GM18511 (cell line): ENCODE results near the gene NOL3.
"Not testable (repeated sequence)": the region's sequence is repeated elsewhere in the genome, so short reads cannot be mapped to it uniquely, and the experiment has no call there.

Experiments
- ATAC-seq: cut with Tn5 transposase; IDR thresholded peaks from one replicate; pipeline ENCODE4 v1.9.1; 2021; ENCODE audit warnings: mild to moderate bottlenecking, moderate library complexity; ENCODE audit not compliant: unreplicated experiment

Gene NOL3

DNA sequence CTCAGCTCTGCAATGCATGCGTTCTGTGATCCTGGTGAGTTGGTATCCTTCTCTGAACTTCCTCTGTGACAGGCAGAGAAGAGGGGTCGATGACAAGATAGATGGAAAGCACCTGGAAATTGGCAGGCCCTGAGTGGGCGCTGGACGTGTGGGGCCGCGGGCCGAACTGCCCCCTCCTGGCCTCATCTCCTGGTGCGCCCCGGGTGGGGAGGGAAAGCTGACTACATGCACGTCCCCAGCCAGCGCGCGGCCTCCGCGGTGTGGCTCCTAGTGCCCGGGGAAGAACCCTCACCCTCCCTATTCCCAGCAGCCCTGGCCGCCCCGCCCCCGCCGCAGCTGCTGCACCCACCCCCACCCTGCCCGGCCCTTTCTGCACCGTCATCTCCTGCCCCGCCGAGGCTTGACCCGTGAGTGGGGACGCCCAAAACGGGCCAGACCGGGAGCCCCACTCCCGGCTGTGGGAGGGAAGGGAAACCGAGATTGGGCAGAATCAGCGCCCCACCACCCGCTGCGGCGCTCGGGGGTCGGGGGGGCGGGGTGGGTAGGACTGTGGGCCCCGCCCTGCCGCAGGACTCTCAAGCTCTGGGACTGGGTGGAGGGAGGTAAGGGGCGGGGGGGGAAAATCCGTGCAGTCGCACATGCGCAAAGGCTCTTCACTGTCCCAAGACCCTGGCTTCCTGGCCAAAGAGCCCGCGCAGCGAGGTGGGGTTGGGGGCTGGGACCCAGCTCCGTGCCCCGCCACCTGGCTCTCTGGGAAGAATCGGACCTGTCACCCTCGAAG, at the start of gene NOL3:
NOL3 (plus strand) TSS at position 371 of the 781 bp plus-strand sequence.
- ATAC-seq: peak; percentile 51

- ATAC-seq: not testable (repeated sequence)
These were observed 47.5 kb upstream of the NOL3 start for GRCh38 chr16:67122799-67123198.

GRCh38 chr16:67128417-67128816, 41.9 kb upstream of the NOL3 start:
- ATAC-seq: no peak

DNA sequence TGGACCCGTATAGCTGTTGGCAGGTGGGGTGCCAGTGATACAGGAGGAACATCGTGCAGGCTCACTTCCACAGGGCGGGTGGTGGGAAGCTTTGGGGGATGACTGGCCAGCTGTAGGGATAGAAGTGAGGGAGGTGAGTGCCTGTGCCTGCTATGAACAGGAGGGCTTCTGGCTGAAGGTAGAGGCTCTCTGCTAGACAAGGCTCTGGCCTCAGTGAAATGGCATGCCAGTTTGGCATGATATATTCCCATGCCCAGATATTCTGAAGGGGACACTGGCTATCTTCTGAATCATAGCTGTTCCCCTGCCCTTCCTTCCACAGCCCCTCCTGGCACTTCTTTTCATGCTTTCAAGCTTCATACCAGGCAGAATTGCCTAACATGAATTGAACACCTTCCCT, 41.5 kb upstream of the NOL3 start:
- no peak for ATAC-seq

GRCh38 chr16:67129422-67129821, 40.9 kb upstream of the NOL3 start:
- ATAC-seq: no peak

- ATAC-seq: no peak
These were observed 32.7 kb upstream of the NOL3 start for GRCh38 chr16:67137605-67138004.

DNA sequence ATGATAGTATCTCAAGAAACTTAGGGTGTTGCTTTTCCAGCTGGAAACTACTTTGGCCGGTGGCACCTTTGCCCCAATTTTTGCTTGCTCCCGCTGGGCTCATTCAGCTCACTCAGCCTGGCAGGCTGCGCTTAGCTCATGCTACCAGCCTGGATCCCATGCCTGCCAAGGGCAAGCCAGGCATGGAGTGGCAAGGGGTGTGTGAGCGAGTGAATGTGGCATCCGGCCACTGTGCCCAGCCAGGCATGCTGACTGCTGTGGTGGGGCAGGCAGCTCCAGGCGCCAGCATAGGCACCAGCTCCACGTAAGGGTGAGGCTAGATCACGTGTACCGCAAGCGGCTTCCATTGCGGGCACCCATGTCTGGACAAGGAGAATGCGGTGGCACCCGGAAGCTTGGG, 28.9 kb upstream of the NOL3 start:
- ATAC-seq: no peak

- ATAC-seq: no peak
These were observed 28.0 kb upstream of the NOL3 start for GRCh38 chr16:67142342-67142741.

GRCh38 chr16:67144943-67145342, 25.4 kb upstream of the NOL3 start:
- ATAC-seq: no peak

- no peak for ATAC-seq
These were observed 24.6 kb upstream of the NOL3 start for GRCh38 chr16:67145746-67146145.

GRCh38 chr16:67146523-67147357, 23.6 kb upstream of the NOL3 start:
- ATAC-seq: no peak

DNA sequence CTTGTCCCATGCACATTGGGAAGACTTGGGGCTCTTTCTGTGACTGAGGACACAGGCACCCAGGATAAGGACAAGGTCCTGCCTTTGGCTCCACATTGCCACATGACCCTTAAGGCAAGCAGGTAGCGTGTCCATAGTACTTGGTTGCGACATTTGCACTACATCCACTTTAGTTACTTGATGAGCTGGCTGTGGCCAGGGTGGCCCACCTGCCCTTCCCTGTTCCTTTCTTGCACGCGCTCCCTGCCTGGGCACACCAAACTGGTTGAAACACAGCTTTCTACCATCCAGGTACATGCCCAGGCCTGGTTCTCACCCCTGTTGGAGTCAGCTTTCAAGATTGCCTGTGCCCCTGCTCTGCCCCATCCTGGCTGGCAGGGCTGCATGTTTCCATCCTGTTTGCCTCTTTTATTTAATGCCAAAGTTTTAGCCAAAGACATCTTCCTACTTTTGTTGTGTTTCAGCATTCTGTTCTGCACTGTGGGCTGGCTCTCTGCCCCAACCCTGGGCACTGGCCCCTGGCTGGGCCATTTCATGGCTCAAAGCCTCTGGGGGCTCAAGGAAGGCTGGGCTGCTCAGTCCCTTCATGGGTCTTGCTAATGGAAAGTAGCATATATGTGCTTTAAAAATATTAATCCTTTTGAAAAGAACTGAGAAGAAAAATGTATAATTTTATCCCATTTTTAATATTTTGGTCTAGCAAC, 22.7 kb upstream of the NOL3 start:
- ATAC-seq: no peak

GRCh38 chr16:67148221-67148620, 22.1 kb upstream of the NOL3 start:
- no peak for ATAC-seq

- no peak for ATAC-seq
These were observed 21.6 kb upstream of the NOL3 start for GRCh38 chr16:67148656-67149275.

GRCh38 chr16:67149276-67150046, 20.9 kb upstream of the NOL3 start:
- no peak for ATAC-seq

DNA sequence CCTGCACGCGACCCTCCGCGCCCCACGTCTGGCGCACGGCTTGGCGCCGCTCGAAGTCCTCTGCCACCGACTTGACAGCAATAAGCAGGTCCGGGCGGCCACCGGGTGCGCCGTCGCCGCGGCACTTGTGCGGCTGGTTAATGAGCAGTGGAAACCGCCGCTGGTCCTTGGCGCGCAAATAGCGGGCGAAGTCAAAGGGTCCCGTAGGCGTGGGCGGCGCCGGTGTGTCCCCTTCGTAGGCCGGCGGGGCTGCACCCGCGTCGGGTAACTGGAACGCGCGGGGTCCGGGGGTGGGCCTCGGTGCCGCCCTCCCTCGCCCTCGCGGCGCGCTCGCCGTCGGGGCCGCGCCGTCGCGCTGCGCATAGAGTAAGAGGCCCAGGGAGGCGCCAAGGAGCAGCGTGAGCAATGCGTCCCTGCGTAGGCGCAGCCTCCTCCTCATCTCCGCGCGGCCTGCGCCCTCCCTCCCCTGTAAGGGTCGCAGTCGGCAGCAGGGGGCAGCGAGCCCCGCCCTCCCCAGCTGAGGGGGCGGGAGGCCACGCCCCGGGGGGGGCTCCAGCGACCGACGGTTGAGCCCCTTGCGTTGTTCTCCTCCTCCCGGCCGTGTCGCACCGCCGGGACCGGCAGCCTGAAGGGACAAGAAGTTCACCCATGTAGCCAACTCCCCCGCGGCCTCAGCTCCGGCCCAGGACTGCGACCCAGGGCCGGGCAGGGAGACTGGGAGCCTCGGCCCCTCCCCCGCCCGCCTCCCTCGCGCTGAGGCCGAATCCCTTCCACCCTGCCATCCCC, 20.1 kb upstream of the NOL3 start:
- ATAC-seq: peak; percentile 40

DNA sequence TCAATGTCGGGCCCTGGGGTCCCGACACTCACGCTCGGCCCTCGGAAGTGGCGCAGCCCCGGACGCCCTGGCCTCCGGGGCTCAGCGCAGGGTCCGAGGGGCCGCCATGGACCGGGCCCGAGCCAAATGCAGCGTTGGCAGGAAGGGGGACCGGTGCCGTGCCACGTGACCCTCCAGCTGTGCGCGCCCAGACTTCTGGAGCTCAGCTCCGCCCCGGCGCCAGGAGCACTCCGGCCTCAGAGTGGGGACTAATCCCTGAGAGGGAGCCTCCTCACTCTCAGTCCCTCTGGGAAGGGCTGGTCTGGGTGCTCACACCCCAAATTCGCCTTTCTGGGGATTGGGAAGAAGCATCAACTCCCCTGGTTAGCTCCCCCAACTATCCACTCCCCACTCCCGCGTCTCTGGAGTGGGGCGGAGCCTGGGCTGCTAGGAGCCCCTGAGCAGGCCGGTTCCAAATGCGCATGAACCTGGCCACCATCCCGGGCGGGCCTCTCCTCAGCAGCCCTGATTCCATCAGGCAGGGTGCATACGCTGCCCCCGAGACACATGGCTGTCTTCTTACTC, 19.4 kb upstream of the NOL3 start, which contains the start of gene B3GNT9:
B3GNT9 (minus strand) TSS at position 166 of the 564 bp plus-strand sequence. CDS start 513 bp downstream, outside the sequence.
- ATAC-seq: peak; percentile 75

- ATAC-seq: no peak
These were observed 18.8 kb upstream of the NOL3 start for GRCh38 chr16:67151431-67152097.
